ENCODE data around the gene PPARA.

GRCh38 chr22:46109474-46110003, 40.8 kb upstream of the PPARA start:
- TF ChIP-seq CTCF (conservative IDR thresholded peaks at IDR 0.05 in 1 of 2, IDR thresholded peaks at IDR 0.05 in 1 of 2; ENCODE audit: low read depth in 1 of 2, low read length in 2 of 2) (no peak), EZH2 (IDR thresholded peaks at IDR 0.05; ENCODE audit: low read length, missing control alignments) (no peak)

Data from fibroblast of lung (primary cell).